ENCODE results near the gene DDX5. TPM values are rescaled to one million over a fixed set of nuclear protein-coding genes. Genes with fewer than 3 reads are reported as not detected.
A peak's percentile ranks its signal among the peaks of the same experiment; 100 is the strongest.

DDX5 gene
- total RNA-seq, 6 donors from 2014 or later = 554 to 1,286 (median 754) TPM

- DNase-seq = no peak
- peak in 1 of 2 donors; percentile 68 for ATAC-seq (ENCODE audit: low FRiP score in 2 of 2)
- Histone ChIP-seq H3K27ac (peak overlapping the region; percentile 68 to 87 (median 79)), H3K36me3 (no peaks in the 10 kb centered on the region), H3K27me3 (no peaks in the 10 kb centered on the region), H3K9me3 (no peaks in the 10 kb centered on the region), H3K4me3 (peak overlapping the region in 2 of 4 donors; percentile 9 to 26), H3K4me1 (peaks cover 0 to 10% (median 5%) of the 10 kb centered on the region in 4 donors)
- 68 to 79% methylated on average over 3 of the region's 3 CpGs for WGBS, 2 donors
- no peak for TF ChIP-seq CTCF (IDR thresholded peaks at IDR 0.05)
- no peak for TF ChIP-seq POLR2AphosphoS5 (IDR thresholded peaks at IDR 0.05)
- TF ChIP-seq EP300 (IDR thresholded peaks at IDR 0.05) = no peak
- TF ChIP-seq POLR2A (IDR thresholded peaks at IDR 0.05) = no peak
These were observed 56.5 kb downstream of the DDX5 start for GRCh38 chr17:64449545-64449944.

- no peaks in the 10 kb centered on the region for H3K9me3 ChIP-seq
- no peaks in the 10 kb centered on the region for H3K36me3 ChIP-seq
- ATAC-seq (ENCODE audit: low FRiP score in 2 of 2) (peak; percentile 87 to 96), DNase-seq (peak in 1 of 2 donors; percentile 71)
- TF ChIP-seq EP300 (IDR thresholded peaks at IDR 0.05) = no peak
- TF ChIP-seq CTCF (IDR thresholded peaks at IDR 0.05) = no peak
- peak; percentile 32 to 61 for TF ChIP-seq POLR2AphosphoS5 (IDR thresholded peaks at IDR 0.05)
- TF ChIP-seq POLR2A (IDR thresholded peaks at IDR 0.05) = peak in 2 of 4 donors; percentile 18 to 48
- H3K4me1 ChIP-seq = peaks cover 0 to 10% (median 5%) of the 10 kb centered on the region in 4 donors
- peak within 1 kb of the TSS; percentile 68 to 87 (median 79) for H3K27ac ChIP-seq
- H3K4me3 ChIP-seq = peak within 1 kb of the TSS in 2 of 4 donors; percentile 9 to 26
- H3K27me3 ChIP-seq = no peaks in the 10 kb centered on the region
- WGBS, 2 donors = 35 to 37% methylated on average over 10 of the region's 10 CpGs
These were observed 57.2 kb downstream of the DDX5 start, which contains the start of gene MILR1 for GRCh38 chr17:64448665-64449512. Gene MILR1, plus strand, starts transcription at chr17:64449115. Its CDS starts 54 bp downstream, at chr17:64449169.

Small RNA genes lying within 50 kb of the gene (small RNA-seq; reads per million reads assigned to genes)
- 0 reads per million in 4 donors for gene ATP5MFP4

Other genes with a start within 250 kb of the DDX5 start
- 10 to 100 TPM; 42.3 to 96.1 (median 53.4) TPM for gene TEX2, start 243.0 kb downstream of the DDX5 start, total RNA-seq
- gene PECAM1, start 115.4 kb downstream of the DDX5 start, total RNA-seq = 100 to 1,000 TPM; 142 to 635 (median 351) TPM
- gene MILR1, start 57.2 kb downstream of the DDX5 start, total RNA-seq = 10 to 100 TPM in 3 of 6 donors, 1 to 10 TPM in 3; 6.3 to 22.9 (median 10.2) TPM
- gene POLG2, start 9.2 kb downstream of the DDX5 start, total RNA-seq = 10 to 100 TPM in 5 of 6 donors, 1 to 10 TPM in 1; 4.1 to 25.2 (median 12.6) TPM
- 100 to 1,000 TPM in 1 of 6 donors, 10 to 100 TPM in 5; 24.3 to 168 (median 35.7) TPM for gene CEP95, start 688 bp upstream of the DDX5 start, total RNA-seq
- gene SMURF2, start 156.0 kb upstream of the DDX5 start, total RNA-seq = 10 to 100 TPM; 24.1 to 58.2 (median 34.9) TPM